H1 (cell line): Measurements from ENCODE around the gene NMNAT3. TPM values are rescaled to one million over a fixed set of nuclear protein-coding genes. Genes with fewer than 3 reads are reported as not detected.
A peak's percentile ranks its signal among the peaks of the same experiment; 100 is the strongest.

ENCODE experiments used
- CTCF ChIA-PET: fragments of 300-600 bp; sonication (Branson Sonifier 250); formaldehyde crosslinking; loops from one replicate; lab custom pipeline; 2021; ENCODE audit not compliant: partially characterized antibody; lab: Charles Lee
- POLR2A ChIA-PET: fragments of 300-600 bp; sonication (Branson Sonifier 250); formaldehyde crosslinking; loops from one replicate; lab custom pipeline; 2021; ENCODE audit warnings: inconsistent platforms; ENCODE audit not compliant: partially characterized antibody; lab: Charles Lee
- DNase-seq, 2 experiments: peaks; one replicate each; pipeline versions ENCODE4 v3.0.0 to v3.0.0-alpha.2; 2010 to 2022; ENCODE audit warnings: low spot score in 2 of 2, low read depth in 1 of 2, mixed read lengths in 1 of 2
- FAIRE-seq: peaks from 2 replicates; lab custom pipeline; 2011; peaks lifted over from hg19 to GRCh38; lab: Jason Lieb, UNC
- H2AFZ ChIP-seq: 2 replicates; pipeline ENCODE4 v1.8.1; 2012; ENCODE audit warnings: low read length, inconsistent platforms
- H2AK5ac ChIP-seq: 2 replicates; pipeline ENCODE4 v1.6.1; 2013; ENCODE audit warnings: low read depth, low read length
- H2BK120ac ChIP-seq: replicated peaks from 2 replicates; pipeline ENCODE3; 2013; ENCODE audit warnings: low read depth, low read length, inconsistent platforms
- H2BK12ac ChIP-seq: 2 replicates; pipeline ENCODE4 v1.6.1; 2013; ENCODE audit warnings: low read depth, low read length
- H2BK15ac ChIP-seq: 2 replicates; pipeline ENCODE4 v1.6.1; 2013; ENCODE audit warnings: low read length
- H2BK20ac ChIP-seq: 2 replicates; pipeline ENCODE4 v1.6.1; 2013; ENCODE audit warnings: low read length
- H2BK5ac ChIP-seq: 2 replicates; pipeline ENCODE4 v1.6.1; 2013; ENCODE audit warnings: low read depth, low read length
- H3K14ac ChIP-seq: 2 replicates; pipeline ENCODE4 v1.6.1; 2013; ENCODE audit warnings: inconsistent platforms; ENCODE audit not compliant: insufficient read length
- H3K18ac ChIP-seq: 2 replicates; pipeline ENCODE4 v1.6.1; 2013; ENCODE audit warnings: low read length; ENCODE audit errors: extremely low read depth
- H3K23ac ChIP-seq: 2 replicates; pipeline ENCODE4 v1.6.1; 2013; ENCODE audit warnings: inconsistent platforms; ENCODE audit not compliant: insufficient read length
- H3K23me2 ChIP-seq: 2 replicates; pipeline ENCODE4 v1.6.1; 2013; ENCODE audit warnings: low read depth, low read length
- H3K27ac ChIP-seq: 2 replicates; pipeline ENCODE4 v1.6.1; 2011; ENCODE audit warnings: low read depth, low read length, inconsistent platforms
- H3K27me3 ChIP-seq, 4 experiments: replicated peaks in 1 of 4; 1 replicate in 1 of 4; 2 replicates in 3 of 4; pipeline versions ENCODE4 v1.6.1 to v1.8.1; 2011 to 2013; ENCODE audit warnings: low read length in 3 of 4, mild to moderate bottlenecking in 3 of 4, inconsistent platforms in 2 of 4, mixed read lengths in 2 of 4, moderate library complexity in 1 of 4; ENCODE audit not compliant: control insufficient read depth in 3 of 4, insufficient read depth in 3 of 4; ENCODE audit errors: extremely low read depth in 1 of 4
- H3K36me3 ChIP-seq, 4 experiments: 2 replicates each; pipeline versions ENCODE4 v1.6.1 to v1.8.1; 2011 to 2013; ENCODE audit warnings: mild to moderate bottlenecking in 4 of 4, low read length in 3 of 4, moderate library complexity in 2 of 4, control low read depth in 1 of 4, inconsistent platforms in 1 of 4; ENCODE audit not compliant: insufficient read depth in 4 of 4, control insufficient read depth in 2 of 4
- H3K4ac ChIP-seq: replicated peaks from 2 replicates; pipeline ENCODE3; 2013; ENCODE audit warnings: low read length, low read depth, mixed read lengths, inconsistent platforms; ENCODE audit not compliant: insufficient read length
- H3K4me1 ChIP-seq, 4 experiments: replicated peaks in 1 of 4; 1 replicate in 1 of 4; 2 replicates in 3 of 4; pipeline versions ENCODE4 v1.6.1 to v1.8.1; 2011 to 2013; ENCODE audit warnings: low read length in 3 of 4, inconsistent platforms in 2 of 4, mixed read lengths in 1 of 4; ENCODE audit not compliant: insufficient read depth in 4 of 4, control insufficient read depth in 3 of 4
- H3K4me2 ChIP-seq, 2 experiments: 2 replicates each; pipeline versions ENCODE4 v1.6.1 to v1.8.1; 2011 to 2013; ENCODE audit warnings: low read depth in 2 of 2, low read length in 2 of 2, control low read depth in 1 of 2, inconsistent platforms in 1 of 2, mild to moderate bottlenecking in 1 of 2; ENCODE audit not compliant: insufficient read depth in 1 of 2
- H3K4me3 ChIP-seq, 4 experiments: fragments of 200-600, 300-600 bp in 1 of 4; sonication (generic), shearing (Covaris generic), sonication (Bioruptor Twin) in 1 of 4; 2 replicates each; pipeline versions ENCODE4 v1.5.1 to v1.8.1; 2011 to 2016; ENCODE audit warnings: low read length in 4 of 4, low read depth in 3 of 4, control low read depth in 2 of 4, inconsistent platforms in 2 of 4, mild to moderate bottlenecking in 2 of 4, mixed read lengths in 1 of 4, moderate library complexity in 1 of 4; ENCODE audit not compliant: insufficient read depth in 2 of 4; ENCODE audit errors: extremely low read depth in 1 of 4
- H3K56ac ChIP-seq: replicated peaks from 2 replicates; pipeline ENCODE3; 2013; ENCODE audit warnings: low read depth, mild to moderate bottlenecking, mixed read lengths, low read length, inconsistent platforms; ENCODE audit not compliant: insufficient read length
- H3K79me1 ChIP-seq: 2 replicates; pipeline ENCODE4 v1.6.1; 2013; ENCODE audit warnings: low read depth, low read length, control low read depth
- H3K79me2 ChIP-seq, 2 experiments: 2 replicates each; pipeline versions ENCODE4 v1.6.1 to v1.8.1; 2012 to 2013; ENCODE audit warnings: low read length in 2 of 2, mild to moderate bottlenecking in 2 of 2, inconsistent platforms in 1 of 2; ENCODE audit not compliant: insufficient read depth in 2 of 2, control insufficient read depth in 1 of 2
- H3K9ac ChIP-seq, 4 experiments: replicated peaks in 1 of 4; 1 replicate in 1 of 4; 2 replicates in 3 of 4; pipeline versions ENCODE4 v1.6.1 to v1.8.1; 2011 to 2013; ENCODE audit warnings: low read depth in 3 of 4, low read length in 3 of 4, control low read depth in 2 of 4, mild to moderate bottlenecking in 2 of 4, moderate library complexity in 2 of 4, inconsistent platforms in 1 of 4; ENCODE audit errors: extremely low read depth in 1 of 4
- H3K9me3 ChIP-seq, 2 experiments: 2 replicates each; pipeline versions ENCODE4 v1.6.1 to v1.8.1; 2012 to 2013; ENCODE audit warnings: mild to moderate bottlenecking in 2 of 2, moderate library complexity in 2 of 2, control low read depth in 1 of 2, inconsistent platforms in 1 of 2, low read depth in 1 of 2, low read length in 1 of 2, mixed read lengths in 1 of 2; ENCODE audit not compliant: insufficient read depth in 2 of 2
- H4K20me1 ChIP-seq, 2 experiments: replicated peaks in 1 of 2; 2 replicates each; pipeline versions ENCODE3 to v1.8.1; 2011 to 2013; ENCODE audit warnings: inconsistent platforms in 2 of 2, low read length in 2 of 2, mild to moderate bottlenecking in 1 of 2; ENCODE audit not compliant: insufficient read depth in 2 of 2, control insufficient read depth in 1 of 2
- H4K5ac ChIP-seq: 2 replicates; pipeline ENCODE4 v1.6.1; 2013; ENCODE audit warnings: low read length, low read depth, mixed read lengths, inconsistent platforms; ENCODE audit not compliant: insufficient read length
- H4K8ac ChIP-seq: 2 replicates; pipeline ENCODE4 v1.8.0; 2013; ENCODE audit warnings: mild to moderate bottlenecking, moderate library complexity, low read length, inconsistent platforms; ENCODE audit not compliant: insufficient read depth; ENCODE audit errors: extremely low read depth
- H4K91ac ChIP-seq: replicated peaks from 2 replicates; pipeline ENCODE3; 2013; ENCODE audit warnings: low read length, mixed read lengths, inconsistent platforms; ENCODE audit not compliant: insufficient read length
- BCL11A ChIP-seq, 2 experiments: IDR thresholded peaks; one replicate each; pipeline ENCODE4 v1.6.1; 2011; ENCODE audit warnings: low read depth in 2 of 2, low read length in 2 of 2, mild to moderate bottlenecking in 2 of 2
- BRCA1 ChIP-seq: IDR thresholded peaks from 2 replicates; pipeline ENCODE4 v1.6.1; 2012; ENCODE audit warnings: low read depth, low read length, improper control_type of control experiment
- CHD1 ChIP-seq: IDR thresholded peaks from 2 replicates; pipeline ENCODE4 v1.6.1; 2012; ENCODE audit warnings: low read depth, low read length, improper control_type of control experiment
- CTBP2 ChIP-seq: IDR thresholded peaks from 2 replicates; pipeline ENCODE4 v1.7.0; 2011; ENCODE audit warnings: borderline replicate concordance, mild to moderate bottlenecking, moderate library complexity, mixed read lengths, low read length; ENCODE audit not compliant: insufficient read depth, insufficient read length
- HDAC2 ChIP-seq, 2 experiments: fragments of 300-600 bp in 1 of 2; sonication (generic) in 1 of 2; IDR thresholded peaks; 2 replicates each; pipeline ENCODE4 v1.6.1; 2011 to 2012; ENCODE audit warnings: low read depth in 2 of 2, low read length in 2 of 2, mild to moderate bottlenecking in 2 of 2, moderate library complexity in 2 of 2, borderline replicate concordance in 1 of 2, inconsistent platforms in 1 of 2
- PHF8 ChIP-seq: fragments of 200-600 bp; sonication (generic); conservative IDR thresholded peaks from 2 replicates; pipeline ENCODE4 v1.7.1; 2012; ENCODE audit warnings: low read depth, mild to moderate bottlenecking, inconsistent platforms, low read length, moderate library complexity
- POLR2AphosphoS5 ChIP-seq: IDR thresholded peaks from 2 replicates; pipeline ENCODE4 v1.6.1; 2011; ENCODE audit warnings: low read depth, low read length
- SRF ChIP-seq: IDR thresholded peaks from 2 replicates; pipeline ENCODE4 v1.6.1; 2011; ENCODE audit warnings: mild to moderate bottlenecking, low read depth, low read length, moderate library complexity
- TAF1 ChIP-seq: IDR thresholded peaks from 2 replicates; pipeline ENCODE4 v1.6.1; 2011; ENCODE audit warnings: mild to moderate bottlenecking, low read depth, low read length
- TAF7 ChIP-seq: optimal IDR thresholded peaks from 2 replicates; pipeline ENCODE3; 2011; ENCODE audit warnings: low read depth, mild to moderate bottlenecking, inconsistent platforms, low read length, moderate library complexity, borderline replicate concordance
- ZNF274 ChIP-seq: IDR thresholded peaks from 2 replicates; pipeline ENCODE4 v1.7.0; 2012; ENCODE audit warnings: low read length, borderline replicate concordance; ENCODE audit errors: extremely low read depth
- WGBS, 2 experiments: shearing (Covaris generic) in 1 of 2; methylation state at CpG; one replicate each; pipeline versions ENCODE4 v1.1.6 to v1.1.7; 2013 to 2015; ENCODE audit warnings: low lambda C conversion rate in 2 of 2, mixed read lengths in 2 of 2, inconsistent platforms in 1 of 2, low coverage in 1 of 2, missing lambda C conversion rate in 1 of 2; ENCODE audit not compliant: insufficient replicate concordance in 2 of 2, insufficient coverage in 1 of 2, insufficient read length in 1 of 2; ENCODE audit errors: extremely low coverage in 1 of 2, missing lambda C conversion rate in 1 of 2; 5-methylcytosine and 5-hydroxymethylcytosine counted together
- polyA plus RNA-seq, 7 experiments: library from polyadenylated mRNA; depleted of rRNA in 3 of 7; stranded (reverse) in 5 of 7; unstranded in 2 of 7; fragments of >200 nt in 5 of 7; fragments of 200-250 nt in 2 of 7; gene quantifications; 1 replicate in 5 of 7; 2 replicates in 1 of 7; 4 replicates in 1 of 7; pipeline versions ENCODE4 v1.2.1 to v1.2.3, GENCODE V29; 2011 to 2013; ENCODE audit warnings: missing spikeins in 2 of 7, mixed read lengths in 2 of 7
- total RNA-seq: library from RNA; stranded (reverse); fragmentation: NEBNext Ultra II Directional; extraction: Animal tissue kit (Norgen Biotek cat#: 25700); gene quantifications from 2 replicates; pipeline ENCODE4 v1.2.1, GENCODE V29; 2021

The NMNAT3 gene
- total and polyA plus RNA-seq, 2 of the 8 experiments (the other 6 are each of a cell fraction or from before 2014, with no cell fraction given) = 4.2 to 4.3 TPM

DNA sequence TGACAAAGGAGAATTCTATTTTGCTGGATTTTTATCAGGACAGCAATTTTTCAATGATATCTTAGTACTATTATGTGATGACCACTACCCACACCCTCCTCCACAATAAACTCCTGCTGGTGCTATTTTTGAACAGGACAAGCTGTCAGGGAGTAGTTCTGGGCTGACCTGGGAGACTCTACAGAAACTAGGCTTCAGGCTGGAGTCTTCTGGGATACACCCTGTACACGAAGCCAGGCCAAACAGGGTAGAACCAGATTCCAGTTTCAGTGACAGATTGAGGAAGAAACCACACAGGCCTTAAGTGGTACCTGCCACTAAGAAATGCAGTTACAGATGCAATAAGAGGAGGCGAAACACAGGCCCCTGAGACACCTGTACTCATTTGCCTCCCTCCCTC is 12.8 kb downstream of the NMNAT3 start:
- Histone ChIP-seq H3K23me2 (no peaks in the 10 kb centered on the region), H3K56ac (no peak overlapping the region), H3K4me2 (no peak overlapping the region), H3K79me2 (no peaks in the 10 kb centered on the region), H3K4ac (no peak overlapping the region), H4K20me1 (no peaks in the 10 kb centered on the region), H3K36me3 (no peaks in the 10 kb centered on the region), H3K79me1 (no peaks in the 10 kb centered on the region), H2BK5ac (no peak overlapping the region), H3K23ac (no peak overlapping the region), H2AFZ (no peak overlapping the region), H4K8ac (no peak overlapping the region), H3K4me1 (peaks cover 0 to 4% (median 3%) of the 10 kb centered on the region in 4 experiments; a peak in 5 of 7 replicates), H2BK15ac (no peak overlapping the region), H3K4me3 (no peak overlapping the region), H3K14ac (no peak overlapping the region), H3K27me3 (no peaks in the 10 kb centered on the region), H3K18ac (no peak overlapping the region), H4K5ac (no peak overlapping the region), H2BK20ac (no peak overlapping the region), H3K9ac (no peak overlapping the region), H4K91ac (no peak overlapping the region), H2BK120ac (no peak overlapping the region), H2BK12ac (peak overlapping the region; percentile 64; the same call in 1 of the 2 replicates), H2AK5ac (no peak overlapping the region), H3K9me3 (no peaks in the 10 kb centered on the region), H3K27ac (no peak overlapping the region)
- FAIRE-seq (no peak), DNase-seq (no peak)
- CTCF ChIA-PET = interaction anchor here (0.6 to 1.2 kb wide), 2 partner anchors 13 to 109 kb away, joined by 3 read pairs; no protein-coding TSS in a partner anchor
- POLR2A ChIA-PET = no interaction called here
- 94% methylated on average over 2 of the region's 2 CpGs; no CpG with 5 or more reads in 1 of the 2 experiments for WGBS, 2 experiments
- no peak for TF ChIP-seq BCL11A (IDR thresholded peaks at IDR 0.05; ENCODE audit: low read depth in 2 of 2, low read length in 2 of 2)
- TF ChIP-seq HDAC2 (IDR thresholded peaks at IDR 0.05; ENCODE audit: borderline replicate concordance in 1 of 2, low read depth in 2 of 2, low read length in 2 of 2) = no peak
- no peak for TF ChIP-seq TAF7
- no peak for TF ChIP-seq PHF8
- TF ChIP-seq POLR2AphosphoS5 = no peak
- no peak for TF ChIP-seq CHD1
- TF ChIP-seq SRF = no peak
- TF ChIP-seq CTBP2 = no peak
- TF ChIP-seq TAF1 = no peak
- TF ChIP-seq BRCA1 = no peak
- no peak for TF ChIP-seq ZNF274
